Tibial nerve (tissue), 4 donors: ENCODE data around the gene FBXL14. TPM values are rescaled to one million over a fixed set of nuclear protein-coding genes. Genes with fewer than 3 reads are reported as not detected.

Source experiments
- DNase-seq, 2 donors: peaks; one replicate each; pipeline ENCODE4 v3.0.0-alpha.2; 2019; ENCODE audit warnings: low spot score in 2 of 2
- H3K27ac ChIP-seq, 4 donors: fragments of 200-600 bp; sonication (generic) in 3 of 4; one replicate each; pipeline ENCODE4 v1.5.1; 2017 to 2019; ENCODE audit warnings: mild to moderate bottlenecking in 1 of 4
- H3K27me3 ChIP-seq, 2 donors: fragments of 200-600 bp; sonication (generic) in 1 of 2; one replicate each; pipeline versions ENCODE4 v1.5.1 to v1.6.0; 2017 to 2019
- H3K36me3 ChIP-seq, 3 donors: fragments of 200-600 bp; sonication (generic); one replicate each; pipeline ENCODE4 v1.5.1; 2018 to 2019
- H3K4me1 ChIP-seq, 4 donors: fragments of 200-600 bp; sonication (generic) in 3 of 4; one replicate each; pipeline ENCODE4 v1.5.1; 2017 to 2019
- H3K4me3 ChIP-seq, 4 donors: fragments of 200-600 bp; sonication (generic) in 3 of 4; one replicate each; pipeline ENCODE4 v1.5.1; 2017 to 2019; ENCODE audit warnings: mild to moderate bottlenecking in 1 of 4, moderate library complexity in 1 of 4
- H3K9me3 ChIP-seq, 4 donors: fragments of 200-600 bp; sonication (generic) in 3 of 4; one replicate each; pipeline ENCODE4 v1.5.1; 2017 to 2019
- CTCF ChIP-seq, 5 experiments: fragments of 200-600 bp in 3 of 5; fragments of 450-650 bp in 2 of 5; sonication (generic) in 3 of 5; IDR thresholded peaks; one replicate each; pipeline ENCODE4 v1.5.1; 2016 to 2019; ENCODE audit warnings: antibody characterized with exemption in 5 of 5, mild to moderate bottlenecking in 3 of 5, moderate library complexity in 2 of 5
- EP300 ChIP-seq, 2 donors: sonication (generic); formaldehyde crosslinking; IDR thresholded peaks; one replicate each; pipeline ENCODE4 v1.6.1; 2017; ENCODE audit warnings: antibody characterized with exemption in 2 of 2, mild to moderate bottlenecking in 1 of 2
- POLR2A ChIP-seq, 2 donors: fragments of 450-650 bp; IDR thresholded peaks; one replicate each; pipeline ENCODE4 v1.6.1; 2017; ENCODE audit warnings: antibody characterized with exemption in 2 of 2, mild to moderate bottlenecking in 2 of 2, moderate library complexity in 2 of 2
- WGBS, 2 donors: methylation state at CpG; one replicate each; pipeline ENCODE4 v1.1.5; 2018; 5-methylcytosine and 5-hydroxymethylcytosine counted together
- total RNA-seq, 4 donors: library from RNA; depleted of rRNA; stranded (reverse); fragments of >200 nt; gene quantifications; one replicate each; pipeline ENCODE4 v1.1.0, GENCODE V29; 2016

Gene FBXL14
- total RNA-seq, 4 donors from 2014 or later: 11.7 to 21.4 (median 17.3) TPM

GRCh38 chr12:1542599-1542998 lies 51.8 kb downstream of the FBXL14 start:
- peaks cover 0 to 7% (median 0%) of the 10 kb centered on the region in 4 donors for H3K9me3 ChIP-seq
- TF ChIP-seq EP300 (IDR thresholded peaks at IDR 0.05): no peak
- TF ChIP-seq POLR2A (IDR thresholded peaks at IDR 0.05): no peak
- no peak overlapping the region for H3K27ac ChIP-seq
- peaks cover 0 to 25% of the 10 kb centered on the region in 2 donors for H3K27me3 ChIP-seq
- no peaks in the 10 kb centered on the region for H3K36me3 ChIP-seq
- no peak for DNase-seq
- H3K4me1 ChIP-seq: peaks cover 0 to 11% (median 0%) of the 10 kb centered on the region in 4 donors
- H3K4me3 ChIP-seq: no peak overlapping the region
- 95 to 96% methylated on average over 7 of the region's 7 CpGs for WGBS, 2 donors

- Histone ChIP-seq H3K27me3 (peaks cover 0 to 37% of the 10 kb centered on the region in 2 donors), H3K4me3 (no peak overlapping the region), H3K9me3 (peaks cover 0 to 7% (median 0%) of the 10 kb centered on the region in 4 donors), H3K27ac (no peak overlapping the region), H3K4me1 (peaks cover 0 to 11% (median 0%) of the 10 kb centered on the region in 4 donors), H3K36me3 (no peaks in the 10 kb centered on the region)
- TF ChIP-seq EP300 (IDR thresholded peaks at IDR 0.05) (no peak), CTCF (IDR thresholded peaks at IDR 0.05) (no peak), POLR2A (IDR thresholded peaks at IDR 0.05) (no peak)
- no peak for DNase-seq
- 93 to 94% methylated on average over 6 of the region's 6 CpGs for WGBS, 2 donors
Observed at GRCh38 chr12:1540690-1541089, 53.7 kb downstream of the FBXL14 start.

GRCh38 chr12:1539135-1539534 lies 55.2 kb downstream of the FBXL14 start:
- Histone ChIP-seq H3K27ac (no peak overlapping the region), H3K27me3 (peaks cover 0 to 45% of the 10 kb centered on the region in 2 donors), H3K4me1 (peaks cover 0 to 11% (median 0%) of the 10 kb centered on the region in 4 donors), H3K36me3 (no peaks in the 10 kb centered on the region), H3K4me3 (no peak overlapping the region), H3K9me3 (peaks cover 0 to 7% (median 0%) of the 10 kb centered on the region in 4 donors)
- TF ChIP-seq CTCF (IDR thresholded peaks at IDR 0.05) (no peak), EP300 (IDR thresholded peaks at IDR 0.05) (no peak), POLR2A (IDR thresholded peaks at IDR 0.05) (no peak)
- WGBS, 2 donors: 69 to 82% methylated on average over 11 of the region's 11 CpGs
- DNase-seq: no peak

GRCh38 chr12:1536817-1537216 lies 57.6 kb downstream of the FBXL14 start:
- H3K4me1 ChIP-seq: peaks cover 0 to 10% (median 0%) of the 10 kb centered on the region in 4 donors
- DNase-seq: no peak
- no peaks in the 10 kb centered on the region for H3K9me3 ChIP-seq
- H3K36me3 ChIP-seq: no peaks in the 10 kb centered on the region
- H3K27me3 ChIP-seq: peaks cover 2 to 66% of the 10 kb centered on the region in 2 donors
- no peak overlapping the region for H3K4me3 ChIP-seq
- 87 to 95% methylated on average over 4 of the region's 4 CpGs for WGBS, 2 donors
- H3K27ac ChIP-seq: no peak overlapping the region
- no peak for TF ChIP-seq EP300 (IDR thresholded peaks at IDR 0.05)
- no peak for TF ChIP-seq POLR2A (IDR thresholded peaks at IDR 0.05)
- TF ChIP-seq CTCF (IDR thresholded peaks at IDR 0.05): no peak

- Histone ChIP-seq H3K36me3 (no peaks in the 10 kb centered on the region), H3K27me3 (peaks cover 2 to 68% of the 10 kb centered on the region in 2 donors), H3K9me3 (no peaks in the 10 kb centered on the region), H3K4me1 (peaks cover 0 to 16% (median 4%) of the 10 kb centered on the region in 4 donors), H3K27ac (no peak overlapping the region), H3K4me3 (no peak overlapping the region)
- DNase-seq: no peak
- TF ChIP-seq CTCF (IDR thresholded peaks at IDR 0.05): no peak
- no peak for TF ChIP-seq POLR2A (IDR thresholded peaks at IDR 0.05)
- TF ChIP-seq EP300 (IDR thresholded peaks at IDR 0.05): no peak
- 64 to 81% methylated on average over 3 of the region's 3 CpGs for WGBS, 2 donors
Observed at GRCh38 chr12:1534748-1535147, 59.6 kb downstream of the FBXL14 start.
